Activated T-cell treated with anti-CD3 and anti-CD28 coated beads for 48 hours (primary cell): ENCODE data around the gene NLRP11.

ENCODE experiments used
- DNase-seq: peaks from one replicate; pipeline ENCODE4 v3.0.0-alpha.2; 2020; ENCODE audit warnings: low read depth

NLRP11 gene

GRCh38 chr19:55831846-55832245 is at the start of gene NLRP11:
NLRP11 (minus strand) TSS chr19:55831999; CDS start chr19:55818174, 13,825 bp downstream.
- DNase-seq, result no peak

- DNase-seq, result no peak
Measured at GRCh38 chr19:55877211-55877610, 45.4 kb upstream of the NLRP11 start.

- DNase-seq, result no peak
Measured at GRCh38 chr19:55870736-55871135, 38.9 kb upstream of the NLRP11 start.

GRCh38 chr19:55867101-55867500 is 35.3 kb upstream of the NLRP11 start:
- DNase-seq, result no peak

- no peak for DNase-seq
Measured at GRCh38 chr19:55866521-55866920, 34.7 kb upstream of the NLRP11 start.

GRCh38 chr19:55858969-55859368 is 27.2 kb upstream of the NLRP11 start:
- no peak for DNase-seq

- no peak for DNase-seq
Measured at GRCh38 chr19:55858401-55858800, 26.6 kb upstream of the NLRP11 start.

GRCh38 chr19:55857974-55858373 is 26.2 kb upstream of the NLRP11 start:
- no peak for DNase-seq

- no peak for DNase-seq
Measured at GRCh38 chr19:55857149-55857548, 25.4 kb upstream of the NLRP11 start.

- no peak for DNase-seq
Measured at GRCh38 chr19:55855160-55855559, 23.4 kb upstream of the NLRP11 start.

GRCh38 chr19:55838906-55839305 is 7.1 kb upstream of the NLRP11 start:
- DNase-seq, result no peak

GRCh38 chr19:55838251-55838650 is 6.5 kb upstream of the NLRP11 start:
- no peak for DNase-seq

- DNase-seq, result no peak
Measured at GRCh38 chr19:55836340-55836739, 4.5 kb upstream of the NLRP11 start, which contains the start of gene NLRP4. NLRP4 (plus strand) TSS chr19:55836540; CDS start chr19:55852081, 15,541 bp downstream.

- DNase-seq, result no peak
Measured at GRCh38 chr19:55832676-55833075, 877 bp upstream of the NLRP11 start.

- DNase-seq, result no peak
Measured at GRCh38 chr19:55830656-55831055, 1.1 kb downstream of the NLRP11 start.

- DNase-seq, result no peak
Measured at GRCh38 chr19:55820037-55820436, 11.8 kb downstream of the NLRP11 start.

- DNase-seq, result no peak
Measured at GRCh38 chr19:55813906-55814305, 17.9 kb downstream of the NLRP11 start.

- no peak for DNase-seq
Measured at GRCh38 chr19:55812449-55812848, 19.4 kb downstream of the NLRP11 start.

- DNase-seq, result no peak
Measured at GRCh38 chr19:55811340-55811739, 20.5 kb downstream of the NLRP11 start.

- DNase-seq, result peak; percentile 31
Measured at GRCh38 chr19:55809381-55810058, 22.3 kb downstream of the NLRP11 start.

GRCh38 chr19:55802281-55802680 is 29.5 kb downstream of the NLRP11 start:
- no peak for DNase-seq

GRCh38 chr19:55801416-55801815 is 30.4 kb downstream of the NLRP11 start:
- no peak for DNase-seq

- DNase-seq, result no peak
Measured at GRCh38 chr19:55795021-55795420, 36.8 kb downstream of the NLRP11 start.

GRCh38 chr19:55781112-55781511 is 50.7 kb downstream of the NLRP11 start:
- DNase-seq, result no peak
